HG02938 (cell line): ENCODE measurements around the gene CADM2.

ENCODE experiments used
- ATAC-seq: cut with Tn5 transposase; IDR thresholded peaks from one replicate; pipeline ENCODE4 v1.9.1; 2021; ENCODE audit warnings: mild to moderate bottlenecking, moderate library complexity; ENCODE audit not compliant: unreplicated experiment

CADM2 gene

DNA sequence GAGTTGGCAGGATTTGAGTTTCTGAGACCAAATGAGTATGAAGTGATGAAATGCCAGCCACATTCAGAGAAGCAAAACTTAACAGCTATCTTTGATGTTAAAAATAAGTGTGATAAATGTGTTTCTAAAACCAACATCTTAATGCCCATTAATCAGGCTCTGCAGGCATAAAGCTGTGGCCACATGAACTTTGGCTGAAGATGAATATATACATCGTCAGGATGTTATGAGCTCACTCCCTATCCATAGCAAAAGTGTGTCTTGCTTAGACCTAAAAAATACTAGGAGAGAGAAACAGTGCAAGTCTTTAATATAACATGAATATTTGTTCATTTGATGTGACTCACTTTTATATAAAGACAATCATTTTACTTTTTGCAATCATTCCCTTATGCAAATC is 218.0 kb downstream of the CADM2 start:
- ATAC-seq = no peak

DNA sequence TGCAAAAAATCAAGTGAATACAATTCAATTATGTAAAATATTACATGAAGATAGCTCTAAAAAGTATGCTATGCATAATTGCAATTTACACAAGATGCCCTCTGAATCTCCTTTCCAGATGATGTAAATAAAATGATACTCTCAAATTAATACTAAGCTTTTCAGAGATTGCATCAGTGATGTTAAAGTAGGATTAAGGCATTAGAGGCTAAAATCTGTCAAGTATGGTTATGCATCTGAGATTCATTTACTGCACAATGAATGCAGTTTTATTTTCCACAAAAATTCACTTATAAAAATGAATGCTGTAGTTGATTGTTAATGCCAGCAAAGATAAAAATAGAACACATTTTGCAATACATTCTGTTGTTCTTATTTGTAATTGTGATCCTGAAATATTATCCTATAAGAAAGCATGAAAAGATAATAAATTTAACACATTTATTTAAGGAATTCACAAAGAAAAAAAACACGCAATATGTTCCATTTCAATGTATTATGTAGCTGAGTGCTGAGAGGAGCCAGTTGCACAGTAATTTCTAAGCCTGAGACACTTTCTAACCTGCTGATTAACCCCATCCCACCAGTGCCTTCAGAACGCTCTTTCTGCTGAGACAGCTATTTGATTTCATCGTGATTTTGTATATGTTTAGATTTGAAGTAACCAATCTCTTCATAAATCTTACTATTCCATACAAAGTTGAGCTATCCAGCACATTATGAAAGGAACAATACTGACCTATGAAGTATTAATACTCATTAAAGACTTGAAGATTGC is 224.4 kb downstream of the CADM2 start:
- ATAC-seq = no peak

DNA sequence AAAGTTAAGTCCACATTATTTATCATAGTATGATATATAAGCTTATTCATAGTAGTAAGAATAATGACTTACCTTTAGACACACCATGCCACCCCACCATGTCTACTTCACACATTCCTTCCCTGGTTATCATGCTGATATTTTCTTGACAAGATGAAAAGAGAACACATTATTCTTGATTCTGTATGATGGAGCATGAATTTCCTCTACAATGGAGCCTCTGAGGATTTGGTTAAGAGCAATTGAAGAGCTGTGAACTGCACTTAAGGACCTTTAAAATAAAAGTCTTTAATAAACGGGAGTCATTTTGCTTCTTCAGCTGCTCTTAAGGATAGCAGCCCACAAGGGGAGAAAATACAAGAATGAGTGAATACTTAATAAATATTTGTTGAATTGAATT is 226.7 kb downstream of the CADM2 start:
- ATAC-seq = no peak

DNA sequence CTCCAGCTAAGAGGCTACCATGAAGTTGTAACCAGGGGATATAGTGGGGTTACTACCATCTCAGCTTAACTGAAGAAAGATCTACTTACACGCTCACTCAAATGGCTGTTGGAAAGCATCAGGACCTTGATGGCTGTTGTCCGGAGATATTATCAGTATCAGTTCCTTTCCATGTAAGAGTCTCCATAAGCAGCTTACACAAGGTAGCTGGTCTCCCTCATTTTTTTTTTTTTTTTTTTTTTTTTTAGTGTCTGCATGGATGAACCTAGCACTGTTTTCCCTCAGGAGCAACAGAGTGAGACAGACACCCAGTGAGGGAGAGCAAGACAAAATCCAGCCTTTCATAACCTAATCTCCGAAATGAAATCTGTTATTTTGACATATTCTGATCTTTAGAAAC is 230.9 kb downstream of the CADM2 start:
- no peak for ATAC-seq

DNA sequence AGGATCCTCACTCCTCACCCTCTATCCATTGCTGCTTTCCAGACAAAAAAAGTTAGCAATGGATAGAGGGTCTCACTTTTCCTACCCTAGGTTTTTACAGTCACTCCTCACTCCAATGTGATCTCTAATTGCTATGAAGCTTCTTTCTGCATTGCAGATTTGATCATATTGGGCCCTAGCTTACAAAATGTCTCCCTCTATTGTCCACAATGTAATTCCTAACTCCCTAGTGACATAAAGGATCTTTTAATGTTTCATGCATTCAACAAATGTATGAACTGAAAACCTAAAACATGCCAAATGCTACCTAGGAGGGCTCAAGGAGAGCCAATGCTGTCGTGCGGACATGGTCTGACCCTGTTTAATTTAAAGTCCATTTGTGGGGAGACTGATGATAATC is 234.8 kb downstream of the CADM2 start:
- no peak for ATAC-seq

DNA sequence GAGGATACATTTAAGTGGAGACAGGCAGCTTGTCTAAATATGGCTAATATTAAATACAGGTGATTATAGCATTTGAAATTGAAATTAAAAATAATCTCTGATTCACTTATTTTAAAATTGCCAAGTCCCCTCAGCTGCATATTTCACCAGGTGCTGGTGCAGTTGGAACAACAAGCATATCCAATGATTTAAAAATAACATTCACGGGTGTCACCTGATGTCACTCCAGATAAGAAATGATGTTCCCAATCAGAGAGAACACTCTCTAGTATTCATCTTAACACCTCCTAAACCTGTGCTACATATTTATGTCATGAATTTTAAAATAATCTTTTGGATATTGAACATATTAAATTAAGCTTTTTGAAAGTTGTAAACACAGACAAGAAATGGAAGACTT is 249.9 kb downstream of the CADM2 start:
- no peak for ATAC-seq

DNA sequence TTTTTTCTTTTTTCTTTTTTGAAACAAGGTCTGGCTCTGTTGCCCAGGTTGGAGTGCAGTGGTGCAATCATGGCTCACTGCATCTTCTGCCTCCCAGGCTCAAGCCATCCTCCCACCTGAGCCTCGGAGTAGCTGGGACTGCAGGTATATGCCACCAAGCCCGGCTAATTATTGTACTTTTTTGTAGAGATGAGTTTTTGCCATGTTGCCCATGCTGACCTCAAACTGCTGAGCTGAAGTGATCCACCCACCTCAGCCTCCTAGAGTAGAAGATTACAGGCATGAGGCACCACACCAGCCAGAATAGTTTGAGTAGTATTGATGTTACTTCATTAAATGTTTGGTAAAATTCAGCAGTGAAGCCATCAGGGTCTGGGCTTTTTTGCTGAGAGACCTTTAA is 251.8 kb downstream of the CADM2 start:
- ATAC-seq = no peak

DNA sequence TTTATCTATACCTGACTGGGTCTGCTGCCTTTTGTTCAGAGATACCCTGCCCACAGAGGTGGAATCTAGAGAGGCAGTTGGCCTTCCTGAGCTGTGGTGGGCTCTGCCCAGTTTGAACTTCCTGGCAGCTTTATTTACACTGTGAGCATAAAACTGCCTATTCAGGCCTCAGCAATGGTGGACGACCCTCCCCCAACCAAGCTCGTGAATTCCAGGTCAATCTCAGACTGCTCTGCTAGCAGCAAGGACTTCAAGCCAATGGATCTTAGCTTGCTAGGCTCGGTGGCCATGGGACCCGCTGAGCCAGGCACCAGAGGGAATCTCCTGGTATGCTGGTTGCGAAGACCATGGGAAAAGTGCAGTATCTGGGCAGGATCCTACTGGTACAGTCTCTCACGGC is 270.2 kb downstream of the CADM2 start:
- ATAC-seq = no peak

DNA sequence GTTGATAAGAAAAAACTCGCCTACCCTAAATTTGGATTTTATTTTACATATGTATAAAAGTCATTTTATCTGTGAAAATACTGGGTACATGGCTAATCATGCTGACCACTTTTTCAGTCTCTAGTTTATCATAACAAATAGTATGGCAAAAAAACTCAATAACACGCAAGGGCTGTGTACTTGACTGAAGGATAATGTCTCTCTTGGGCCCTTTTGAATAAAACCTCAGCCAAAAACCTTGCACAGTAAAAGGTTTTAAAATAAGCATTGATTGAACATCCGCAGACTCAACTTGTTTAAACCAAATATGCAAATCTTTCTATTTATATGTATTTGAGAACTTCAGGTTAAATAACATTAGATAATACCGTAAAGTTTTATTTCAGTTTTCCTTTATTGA is 285.3 kb downstream of the CADM2 start:
- no peak for ATAC-seq

DNA sequence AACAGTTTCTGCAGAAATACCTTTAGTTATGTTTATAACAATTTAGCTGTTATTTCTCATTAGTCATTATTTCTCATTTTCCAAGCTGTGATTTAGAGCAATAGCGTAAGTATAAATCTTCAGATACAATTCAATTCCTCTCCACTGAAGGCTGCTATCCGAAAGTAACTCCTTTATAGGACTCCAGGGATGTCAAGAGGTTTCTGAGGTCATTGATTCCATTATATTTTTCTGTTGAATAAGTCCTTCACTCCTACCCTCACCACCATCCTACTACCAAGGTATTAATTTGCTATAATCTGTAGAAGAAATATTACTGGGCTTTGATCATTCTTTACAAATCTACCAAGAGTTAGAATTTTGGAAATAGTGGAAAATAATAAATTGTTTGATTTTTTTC is 285.7 kb downstream of the CADM2 start:
- ATAC-seq = no peak

DNA sequence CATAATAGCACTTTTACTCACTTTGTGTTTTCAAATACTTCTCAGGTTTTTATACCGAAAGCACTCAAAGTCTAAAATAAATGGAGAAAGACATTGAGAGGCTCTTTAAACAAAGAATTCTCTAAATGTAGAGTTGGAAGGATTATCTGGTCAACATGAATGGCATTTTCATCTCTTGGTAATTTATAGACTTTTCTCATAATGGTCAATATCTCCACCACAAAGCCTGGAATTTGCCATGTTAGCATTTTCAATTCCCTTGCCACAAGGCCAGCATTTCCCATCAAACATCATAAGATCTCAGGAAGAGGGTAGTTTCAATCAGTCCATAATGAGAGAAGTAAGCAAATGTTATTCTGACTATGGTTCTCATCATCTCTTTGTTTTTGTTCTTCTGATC is 293.0 kb downstream of the CADM2 start:
- ATAC-seq = no peak

DNA sequence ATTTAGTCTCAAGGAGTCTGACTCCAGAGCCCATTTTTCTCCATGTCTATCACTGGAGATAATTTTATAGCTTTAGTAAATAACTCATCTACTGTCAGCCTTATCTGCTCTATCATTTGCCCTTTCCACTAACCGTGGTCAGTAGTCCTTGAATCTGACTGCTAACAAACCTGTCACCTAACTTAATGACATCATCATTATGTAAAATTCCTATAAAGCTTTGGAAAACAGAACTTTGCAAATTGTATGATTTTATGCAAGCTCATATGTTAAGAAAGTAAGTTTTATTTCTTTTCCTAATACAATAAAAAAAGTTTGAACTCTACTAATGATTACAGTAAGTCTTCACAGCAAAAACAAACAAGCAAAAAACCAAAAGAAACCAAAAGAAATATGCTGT is 293.9 kb downstream of the CADM2 start:
- ATAC-seq = no peak

DNA sequence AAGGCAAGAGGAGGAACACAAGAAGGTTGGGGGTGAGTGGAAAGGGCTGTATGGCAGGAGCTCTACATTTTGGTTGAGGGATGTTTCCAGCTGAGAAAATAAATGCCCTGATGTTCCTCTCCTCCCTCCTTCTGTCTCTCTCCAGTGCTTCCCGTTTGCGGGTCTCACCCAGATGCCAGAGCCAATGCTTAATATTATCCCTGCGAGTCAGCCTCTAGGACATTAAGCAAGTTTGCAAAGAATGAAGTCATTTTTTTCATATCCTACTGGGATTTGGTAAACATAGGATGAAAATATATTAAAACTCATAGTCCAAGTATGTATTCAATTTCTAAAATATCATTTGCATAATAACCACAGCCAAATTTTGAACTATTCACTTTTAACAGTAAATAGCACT is 295.9 kb downstream of the CADM2 start:
- ATAC-seq = no peak

DNA sequence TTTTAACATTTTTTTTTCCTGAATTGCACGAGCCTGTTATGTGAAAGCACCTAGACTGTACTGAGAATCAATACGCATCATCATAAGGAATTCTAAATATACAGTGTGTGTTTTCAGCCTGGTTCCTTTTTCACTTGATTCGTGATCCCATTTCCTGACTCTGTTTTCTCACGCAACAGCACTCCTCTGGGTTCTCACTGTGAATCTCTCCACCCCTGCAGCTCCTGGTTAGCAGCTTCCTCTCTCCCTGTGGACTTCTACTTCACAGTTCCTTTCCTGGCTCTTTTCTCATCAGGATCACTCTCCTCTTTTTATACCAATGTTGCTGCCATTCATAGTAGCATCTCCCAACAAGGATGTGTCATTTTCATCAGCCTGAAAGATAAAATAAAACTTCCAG is 297.2 kb downstream of the CADM2 start:
- ATAC-seq = no peak

DNA sequence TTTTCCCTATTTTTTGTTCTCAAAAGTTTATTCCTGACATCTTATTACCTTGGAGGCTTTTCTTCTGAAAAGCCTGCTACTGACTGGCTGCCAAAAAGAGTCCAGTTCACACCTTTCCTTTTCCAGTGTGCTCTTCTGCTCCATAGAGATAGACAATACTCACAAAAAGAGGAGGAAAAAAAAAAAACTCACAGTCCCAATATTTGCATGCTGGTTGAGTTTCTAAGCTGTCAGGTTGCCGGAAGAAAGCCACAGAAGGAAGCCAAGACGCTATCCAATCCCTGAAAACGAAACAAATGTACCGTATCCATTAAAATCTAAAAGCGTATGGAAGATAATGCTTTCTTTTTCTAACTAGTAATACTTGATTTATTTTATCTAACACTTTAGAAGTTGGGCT is 299.5 kb downstream of the CADM2 start:
- ATAC-seq = no peak

DNA sequence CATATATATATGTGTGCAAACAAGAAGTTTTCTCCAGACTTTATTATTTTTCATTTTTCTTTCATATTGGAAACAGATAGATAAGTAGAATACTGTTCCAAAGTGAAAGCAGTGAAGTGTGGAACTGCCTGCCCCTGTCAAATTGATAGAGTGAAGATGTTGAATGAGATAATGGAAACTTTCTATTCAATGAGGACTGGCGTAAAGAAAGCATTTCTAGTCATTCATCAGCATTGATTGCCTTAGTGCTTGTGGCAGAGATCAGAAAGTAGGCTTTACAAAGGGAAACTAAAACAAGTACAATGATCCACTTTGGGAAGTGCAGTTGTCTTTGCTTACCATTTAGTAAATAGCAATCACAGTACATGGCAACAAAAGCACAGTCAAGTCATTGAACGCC is 300.0 kb downstream of the CADM2 start:
- no peak for ATAC-seq

DNA sequence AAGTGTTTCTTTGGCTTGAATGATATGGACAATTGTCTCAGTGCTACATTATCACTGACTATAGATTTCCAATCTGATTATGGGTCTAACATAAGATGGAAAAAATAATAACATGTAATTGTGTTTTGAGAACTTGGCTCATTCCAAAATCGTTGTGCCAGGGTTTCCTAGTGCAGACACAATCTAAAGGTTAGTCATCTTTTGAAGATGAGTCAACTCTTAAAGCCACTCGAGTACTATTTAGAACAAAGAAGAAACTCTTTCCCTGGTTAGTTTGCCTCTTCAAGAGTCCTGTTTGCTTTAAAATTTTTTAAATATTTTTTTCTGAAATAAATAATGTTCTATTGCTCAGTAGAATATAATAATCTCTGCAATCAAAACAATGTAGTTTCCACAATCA is 301.0 kb downstream of the CADM2 start:
- no peak for ATAC-seq

DNA sequence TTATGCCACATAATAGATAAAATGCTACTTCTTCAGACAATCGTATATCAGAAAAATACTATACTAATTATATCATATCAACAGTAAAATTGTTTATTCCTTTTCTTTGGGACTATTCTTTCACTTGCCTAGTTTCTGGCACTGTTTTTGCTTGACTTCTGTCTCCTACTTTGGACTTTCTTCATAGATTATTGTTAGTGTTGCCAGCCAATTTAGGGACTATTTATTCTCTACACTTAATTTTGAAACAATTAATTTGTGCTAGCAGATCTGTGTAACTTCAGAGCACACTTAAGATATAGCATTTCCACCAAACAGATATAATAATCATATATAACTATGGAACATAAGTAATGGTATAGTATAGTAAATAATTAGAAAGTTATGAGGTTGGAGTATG is 305.6 kb downstream of the CADM2 start:
- ATAC-seq = no peak

DNA sequence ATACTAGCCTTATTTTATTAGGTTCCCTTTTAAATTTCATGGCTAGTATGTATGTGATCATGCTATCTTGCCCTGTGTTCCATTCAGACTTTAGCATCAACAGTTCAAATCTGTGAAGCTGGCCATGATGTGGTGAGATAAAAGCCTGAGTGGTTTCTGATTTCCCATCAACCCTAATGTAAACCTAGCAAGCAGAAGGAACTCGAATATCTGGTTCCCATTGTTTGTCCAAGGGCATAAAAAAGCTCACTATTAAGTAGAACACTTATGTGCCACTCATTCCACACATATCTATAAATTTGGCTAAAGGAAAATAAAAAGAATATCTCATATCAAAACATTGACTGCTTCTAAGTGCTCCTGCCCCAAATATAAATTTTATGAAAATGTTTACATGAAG is 311.7 kb downstream of the CADM2 start:
- no peak for ATAC-seq

DNA sequence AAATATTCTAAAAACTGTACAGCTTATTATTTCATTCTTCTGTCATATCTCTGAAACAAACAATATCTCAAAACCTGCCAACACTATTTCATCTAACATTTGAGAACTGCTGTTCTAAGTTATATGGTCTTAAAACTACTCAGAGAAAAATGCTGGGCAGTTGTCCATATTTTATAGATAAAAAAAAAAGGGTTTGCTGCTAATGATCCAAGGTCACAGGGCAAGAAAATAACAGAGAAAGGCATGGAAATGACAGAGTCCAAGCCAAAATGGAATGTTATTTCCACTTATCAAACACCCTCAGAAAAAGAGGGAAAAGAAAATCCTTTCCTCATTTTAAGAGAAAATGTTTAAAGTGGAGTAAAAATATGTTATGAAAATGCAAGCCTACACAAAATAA is 313.1 kb downstream of the CADM2 start:
- ATAC-seq = no peak

DNA sequence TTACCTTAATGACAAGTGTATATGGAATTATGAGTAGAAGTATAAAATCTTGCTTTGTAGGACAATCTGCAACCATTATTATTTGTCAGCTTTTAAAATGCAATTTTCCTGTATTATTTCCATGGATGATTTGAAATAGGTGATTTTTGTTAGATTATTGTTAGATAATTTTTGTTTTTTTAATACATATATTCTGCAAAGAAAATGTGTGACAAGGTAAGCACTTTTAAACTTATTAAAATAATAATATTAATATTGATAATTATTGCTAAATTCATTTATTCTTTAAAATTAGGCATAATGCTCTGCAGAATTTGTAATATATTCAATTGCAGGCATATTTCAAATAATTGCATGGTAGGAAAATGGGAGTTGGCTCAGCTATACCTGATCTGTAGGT is 329.5 kb downstream of the CADM2 start:
- no peak for ATAC-seq

DNA sequence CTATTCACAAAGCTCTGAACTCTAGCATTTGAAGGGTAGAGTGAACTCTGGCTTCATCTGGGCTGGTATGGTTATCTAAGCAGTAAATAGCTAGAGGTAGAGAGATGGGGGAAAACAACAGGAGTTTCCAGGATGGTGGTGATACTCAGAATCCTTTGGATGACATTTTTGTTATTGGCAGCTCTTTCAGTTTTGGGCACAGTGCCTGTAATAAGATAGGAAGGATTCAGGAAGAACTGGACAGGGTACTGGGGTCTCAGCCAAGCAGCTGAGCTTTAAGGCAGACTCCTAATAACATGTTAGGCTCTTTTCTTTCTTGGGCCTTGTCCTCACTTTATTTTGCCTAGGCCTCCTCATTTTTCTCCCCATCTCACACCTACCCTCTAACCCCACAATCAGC is 338.5 kb downstream of the CADM2 start:
- ATAC-seq = no peak

DNA sequence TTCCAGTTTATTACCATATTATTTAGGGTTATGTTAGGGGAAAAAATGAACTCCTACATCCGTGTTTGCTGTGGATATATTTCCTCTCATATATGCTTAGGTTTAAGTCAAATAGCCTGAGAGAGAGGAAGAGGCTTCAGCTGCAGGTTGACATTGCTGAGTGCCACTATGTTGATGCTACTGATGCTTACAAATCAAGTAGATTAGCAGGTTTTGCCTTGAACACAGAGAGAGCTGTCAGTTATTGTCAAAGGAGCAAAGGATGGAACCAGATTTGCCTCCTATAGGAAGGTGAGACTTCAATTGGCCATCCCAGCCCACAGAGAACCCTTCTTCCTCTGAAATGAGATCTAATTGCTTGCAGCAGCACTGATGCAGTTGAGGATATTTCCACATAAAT is 339.2 kb downstream of the CADM2 start:
- ATAC-seq = no peak
